G401.6 (cell line): Measurements from ENCODE around the gene OR4C46.
"Not testable (repeated sequence)": the region's sequence is repeated elsewhere in the genome, so short reads cannot be mapped to it uniquely, and the experiment has no call there.

Source experiments
- FAIRE-seq: peaks from 2 replicates; lab custom pipeline; 2012; peaks lifted over from hg19 to GRCh38; lab: Jason Lieb, UNC

Gene OR4C46

GRCh38 chr11:54603898-54604297 is at the start of gene OR4C46:
Gene OR4C46 (minus strand): TSS chr11:54603998. CDS start chr11:54603998, 0 bp downstream.
- FAIRE-seq = no peak

GRCh38 chr11:54645606-54646005 is 41.8 kb upstream of the OR4C46 start:
- not testable (repeated sequence) for FAIRE-seq

- not testable (repeated sequence) for FAIRE-seq
These were observed 42.4 kb downstream of the OR4C46 start for GRCh38 chr11:54561439-54561838.

GRCh38 chr11:54558919-54559318 is 44.9 kb downstream of the OR4C46 start:
- FAIRE-seq = no peak

GRCh38 chr11:54558407-54558806 is 45.4 kb downstream of the OR4C46 start:
- no peak for FAIRE-seq
